Measurements from ENCODE around the gene NPR1. TPM values are rescaled to one million over a fixed set of nuclear protein-coding genes. Genes with fewer than 3 reads are reported as not detected.

Gene NPR1
- total and polyA plus RNA-seq, 2 of the 13 experiments (the other 11 are each of a cell fraction or from before 2014, with no cell fraction given): not detected

DNA sequence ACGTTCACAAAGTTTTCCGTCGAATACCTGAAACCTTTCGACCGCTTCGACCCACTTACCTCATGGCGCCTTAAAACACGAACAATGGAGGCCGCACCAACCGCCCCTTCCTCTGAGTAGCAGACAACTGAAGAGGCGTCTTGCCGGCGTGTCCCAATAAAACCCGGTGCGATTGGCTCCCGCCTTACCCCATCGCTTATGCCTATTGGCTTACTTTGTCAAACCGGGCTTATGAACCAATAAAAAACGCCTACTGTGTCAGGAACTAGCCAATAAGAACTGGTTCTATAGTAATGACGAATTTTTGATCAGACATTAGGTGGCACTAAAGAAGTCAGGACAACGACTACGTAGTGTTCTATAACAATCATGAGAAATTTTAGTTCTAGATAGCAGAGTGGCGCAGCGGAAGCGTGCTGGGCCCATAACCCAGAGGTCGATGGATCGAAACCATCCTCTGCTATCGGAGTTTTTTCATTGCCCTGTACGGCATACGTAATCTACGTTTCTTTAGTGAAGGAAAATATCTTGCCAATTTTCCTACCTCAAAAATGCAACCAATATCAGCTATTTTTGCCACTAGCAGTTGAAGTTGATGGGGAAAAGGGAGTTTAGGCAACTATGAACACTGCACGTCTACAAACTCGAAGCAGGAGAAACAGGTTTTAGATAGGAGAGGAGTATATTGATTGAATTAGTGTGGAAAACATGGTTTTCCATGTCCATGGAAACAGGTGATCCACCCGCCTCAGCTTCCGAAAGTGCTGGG is 7.4 kb upstream of the NPR1 start, which contains the start of gene ILF2 (continued):
- TF ChIP-seq, protein P1, sequence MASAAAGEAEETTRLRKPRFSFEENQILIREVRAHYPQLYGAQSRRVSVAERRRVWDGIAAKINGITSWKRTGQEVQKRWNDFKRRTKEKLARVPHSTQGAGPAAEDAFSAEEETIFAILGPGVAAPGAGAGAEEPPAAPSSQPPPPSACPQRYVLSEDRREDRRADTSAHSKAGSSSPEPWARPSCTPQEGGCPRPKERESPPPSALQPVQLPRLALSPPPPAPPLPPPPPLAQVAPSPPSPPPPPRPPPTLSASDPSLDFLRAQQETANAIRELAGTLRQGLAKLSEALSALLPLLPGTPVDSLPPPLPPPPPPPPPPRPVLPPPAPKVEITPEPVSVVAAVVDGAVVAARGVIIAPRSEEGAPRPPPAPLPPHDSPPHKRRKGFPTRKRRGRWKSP (CRISPR knock-in tag; IDR thresholded peaks at IDR 0.05): peak; percentile 59; the same call in 1 of the 2 replicates
- TF ChIP-seq ISL2 (CRISPR knock-in tag; IDR thresholded peaks at IDR 0.05): peak; percentile 34; the same call in 1 of the 2 replicates
- TF ChIP-seq, protein P2, sequence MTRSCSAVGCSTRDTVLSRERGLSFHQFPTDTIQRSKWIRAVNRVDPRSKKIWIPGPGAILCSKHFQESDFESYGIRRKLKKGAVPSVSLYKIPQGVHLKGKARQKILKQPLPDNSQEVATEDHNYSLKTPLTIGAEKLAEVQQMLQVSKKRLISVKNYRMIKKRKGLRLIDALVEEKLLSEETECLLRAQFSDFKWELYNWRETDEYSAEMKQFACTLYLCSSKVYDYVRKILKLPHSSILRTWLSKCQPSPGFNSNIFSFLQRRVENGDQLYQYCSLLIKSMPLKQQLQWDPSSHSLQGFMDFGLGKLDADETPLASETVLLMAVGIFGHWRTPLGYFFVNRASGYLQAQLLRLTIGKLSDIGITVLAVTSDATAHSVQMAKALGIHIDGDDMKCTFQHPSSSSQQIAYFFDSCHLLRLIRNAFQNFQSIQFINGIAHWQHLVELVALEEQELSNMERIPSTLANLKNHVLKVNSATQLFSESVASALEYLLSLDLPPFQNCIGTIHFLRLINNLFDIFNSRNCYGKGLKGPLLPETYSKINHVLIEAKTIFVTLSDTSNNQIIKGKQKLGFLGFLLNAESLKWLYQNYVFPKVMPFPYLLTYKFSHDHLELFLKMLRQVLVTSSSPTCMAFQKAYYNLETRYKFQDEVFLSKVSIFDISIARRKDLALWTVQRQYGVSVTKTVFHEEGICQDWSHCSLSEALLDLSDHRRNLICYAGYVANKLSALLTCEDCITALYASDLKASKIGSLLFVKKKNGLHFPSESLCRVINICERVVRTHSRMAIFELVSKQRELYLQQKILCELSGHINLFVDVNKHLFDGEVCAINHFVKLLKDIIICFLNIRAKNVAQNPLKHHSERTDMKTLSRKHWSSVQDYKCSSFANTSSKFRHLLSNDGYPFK (CRISPR knock-in tag; IDR thresholded peaks at IDR 0.05; ENCODE audit: borderline replicate concordance): no peak; the same call in 1 of the 2 replicates
- TF ChIP-seq ZNF34 (CRISPR knock-in tag; IDR thresholded peaks at IDR 0.05; ENCODE audit: borderline replicate concordance): no peak
- TF ChIP-seq ZNF224 (CRISPR knock-in tag; IDR thresholded peaks at IDR 0.05): no peak
- peak; percentile 60; the same call in 1 of the 2 replicates for TF ChIP-seq CCDC6 (CRISPR knock-in tag; IDR thresholded peaks at IDR 0.05)
- TF ChIP-seq RBAK (CRISPR knock-in tag; IDR thresholded peaks at IDR 0.05): no peak
- no peak for TF ChIP-seq ZSCAN22 (CRISPR knock-in tag; IDR thresholded peaks at IDR 0.05)
- TF ChIP-seq, protein P3, sequence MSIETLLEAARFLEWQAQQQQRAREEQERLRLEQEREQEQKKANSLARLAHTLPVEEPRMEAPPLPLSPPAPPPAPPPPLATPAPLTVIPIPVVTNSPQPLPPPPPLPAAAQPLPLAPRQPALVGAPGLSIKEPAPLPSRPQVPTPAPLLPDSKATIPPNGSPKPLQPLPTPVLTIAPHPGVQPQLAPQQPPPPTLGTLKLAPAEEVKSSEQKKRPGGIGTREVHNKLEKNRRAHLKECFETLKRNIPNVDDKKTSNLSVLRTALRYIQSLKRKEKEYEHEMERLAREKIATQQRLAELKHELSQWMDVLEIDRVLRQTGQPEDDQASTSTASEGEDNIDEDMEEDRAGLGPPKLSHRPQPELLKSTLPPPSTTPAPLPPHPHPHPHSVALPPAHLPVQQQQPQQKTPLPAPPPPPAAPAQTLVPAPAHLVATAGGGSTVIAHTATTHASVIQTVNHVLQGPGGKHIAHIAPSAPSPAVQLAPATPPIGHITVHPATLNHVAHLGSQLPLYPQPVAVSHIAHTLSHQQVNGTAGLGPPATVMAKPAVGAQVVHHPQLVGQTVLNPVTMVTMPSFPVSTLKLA (IDR thresholded peaks at IDR 0.05): no peak
- TF ChIP-seq ZNF839 (CRISPR knock-in tag; IDR thresholded peaks at IDR 0.05; ENCODE audit: borderline replicate concordance): no peak
- peak; percentile 64; the same call in 1 of the 2 replicates for TF ChIP-seq SMYD3 (CRISPR knock-in tag; IDR thresholded peaks at IDR 0.05)
- TF ChIP-seq, protein P4, sequence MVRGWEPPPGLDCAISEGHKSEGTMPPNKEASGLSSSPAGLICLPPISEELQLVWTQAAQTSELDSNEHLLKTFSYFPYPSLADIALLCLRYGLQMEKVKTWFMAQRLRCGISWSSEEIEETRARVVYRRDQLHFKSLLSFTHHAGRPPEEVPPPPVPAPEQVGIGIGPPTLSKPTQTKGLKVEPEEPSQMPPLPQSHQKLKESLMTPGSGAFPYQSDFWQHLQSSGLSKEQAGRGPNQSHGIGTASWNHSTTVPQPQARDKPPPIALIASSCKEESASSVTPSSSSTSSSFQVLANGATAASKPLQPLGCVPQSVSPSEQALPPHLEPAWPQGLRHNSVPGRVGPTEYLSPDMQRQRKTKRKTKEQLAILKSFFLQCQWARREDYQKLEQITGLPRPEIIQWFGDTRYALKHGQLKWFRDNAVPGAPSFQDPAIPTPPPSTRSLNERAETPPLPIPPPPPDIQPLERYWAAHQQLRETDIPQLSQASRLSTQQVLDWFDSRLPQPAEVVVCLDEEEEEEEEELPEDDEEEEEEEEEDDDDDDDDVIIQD (CRISPR knock-in tag; IDR thresholded peaks at IDR 0.05; ENCODE audit: low read depth): peak; percentile 10; the same call in 1 of the 2 replicates
- TF ChIP-seq, protein P5, sequence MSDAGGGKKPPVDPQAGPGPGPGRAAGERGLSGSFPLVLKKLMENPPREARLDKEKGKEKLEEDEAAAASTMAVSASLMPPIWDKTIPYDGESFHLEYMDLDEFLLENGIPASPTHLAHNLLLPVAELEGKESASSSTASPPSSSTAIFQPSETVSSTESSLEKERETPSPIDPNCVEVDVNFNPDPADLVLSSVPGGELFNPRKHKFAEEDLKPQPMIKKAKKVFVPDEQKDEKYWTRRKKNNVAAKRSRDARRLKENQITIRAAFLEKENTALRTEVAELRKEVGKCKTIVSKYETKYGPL (CRISPR knock-in tag; IDR thresholded peaks at IDR 0.05): no peak
- 0 out of 2 replicates have a peak, but pooled peaks have one; percentile 4 for TF ChIP-seq KMT2A (CRISPR knock-in tag; IDR thresholded peaks at IDR 0.05)
- TF ChIP-seq ZNF432 (CRISPR knock-in tag; IDR thresholded peaks at IDR 0.05; ENCODE audit: borderline replicate concordance): no peak
- 0 out of 2 replicates have a peak, but pooled peaks have one; percentile 5 for TF ChIP-seq ZNF652 (CRISPR knock-in tag; IDR thresholded peaks at IDR 0.05; ENCODE audit: borderline replicate concordance, low read depth)
- no peak for TF ChIP-seq SMAD1 (CRISPR knock-in tag; IDR thresholded peaks at IDR 0.05; ENCODE audit: borderline replicate concordance, low read depth)
- no peak for TF ChIP-seq ZNF749 (CRISPR knock-in tag; IDR thresholded peaks at IDR 0.05; ENCODE audit: borderline replicate concordance)
- no peak; the same call in 1 of the 2 replicates for TF ChIP-seq SAFB2 (CRISPR knock-in tag; IDR thresholded peaks at IDR 0.05; ENCODE audit: borderline replicate concordance, low read depth)
- no peak for TF ChIP-seq NPAS2 (CRISPR knock-in tag; IDR thresholded peaks at IDR 0.05; ENCODE audit: borderline replicate concordance)
- TF ChIP-seq ZNF746 (CRISPR knock-in tag; IDR thresholded peaks at IDR 0.05): no peak
- TF ChIP-seq FOXM1 (CRISPR knock-in tag; IDR thresholded peaks at IDR 0.05): no peak; the same call in 1 of the 2 replicates

All from HepG2 (cell line).